ENCODE data around the gene LGI4. TPM values are rescaled to one million over a fixed set of nuclear protein-coding genes. Genes with fewer than 3 reads are reported as not detected.

Gene LGI4
- total and polyA plus RNA-seq, 7 donors: 4.2 to 47.1 (median 31.6) TPM

GRCh38 chr19:35149463-35149862 lies 14.6 kb upstream of the LGI4 start:
- Histone ChIP-seq H3K9me3 (no peaks in the 10 kb centered on the region), H3K27ac (no peak overlapping the region), H3K27me3 (peaks cover 6 to 60% (median 21%) of the 10 kb centered on the region in 3 donors), H3K4me3 (no peak overlapping the region), H3K4me1 (peaks cover 0 to 15% (median 11%) of the 10 kb centered on the region in 4 donors), H3K36me3 (no peaks in the 10 kb centered on the region)
- WGBS, 2 donors: 71 to 91% methylated on average over 3 of the region's 3 CpGs
- intact Hi-C loops (cut with DNase I): loop anchor here (10.0 kb wide), 1 partner anchor 115 kb away; the partner anchor contains the start of gene USF2
- DNase-seq: no peak
- no peak for TF ChIP-seq POLR2AphosphoS5 (IDR thresholded peaks at IDR 0.05)
- TF ChIP-seq POLR2A (IDR thresholded peaks at IDR 0.05): no peak
- TF ChIP-seq CTCF (IDR thresholded peaks at IDR 0.05): no peak
- no peak for TF ChIP-seq EP300 (IDR thresholded peaks at IDR 0.05)

- 76 to 77% methylated on average over 7 of the region's 7 CpGs for WGBS, 2 donors
- intact Hi-C loops (cut with DNase I): loop anchor here (10.0 kb wide), 1 partner anchor 118 kb away; the partner anchor contains the start of gene USF2
These were observed 12.0 kb upstream of the LGI4 start for GRCh38 chr19:35146746-35147459.

GRCh38 chr19:35144600-35145436 lies 10.0 kb upstream of the LGI4 start:
- H3K27ac ChIP-seq: no peak overlapping the region
- no peak overlapping the region for H3K4me3 ChIP-seq
- no peak for DNase-seq
- H3K9me3 ChIP-seq: no peaks in the 10 kb centered on the region
- intact Hi-C loops (cut with DNase I): loop anchor here (5.0 to 10.0 kb wide), 2 partner anchors 78 to 120 kb away; partner anchors contain the start of gene USF2
- TF ChIP-seq POLR2A (IDR thresholded peaks at IDR 0.05) (no peak), POLR2AphosphoS5 (IDR thresholded peaks at IDR 0.05) (no peak), CTCF (IDR thresholded peaks at IDR 0.05) (no peak), EP300 (IDR thresholded peaks at IDR 0.05) (no peak)
- H3K4me1 ChIP-seq: peaks cover 0 to 34% (median 30%) of the 10 kb centered on the region in 4 donors
- peaks cover 20 to 69% (median 31%) of the 10 kb centered on the region in 3 donors for H3K27me3 ChIP-seq
- no peaks in the 10 kb centered on the region for H3K36me3 ChIP-seq
- WGBS, 2 donors: 10 to 28% methylated on average over 15 of the region's 15 CpGs

More at GRCh38 chr19:35146746-35147459, 12.0 kb upstream of the LGI4 start:
- peaks cover 0 to 15% (median 14%) of the 10 kb centered on the region in 4 donors for H3K4me1 ChIP-seq
- H3K4me3 ChIP-seq: no peak overlapping the region
- TF ChIP-seq POLR2A (IDR thresholded peaks at IDR 0.05): no peak
- no peak for TF ChIP-seq POLR2AphosphoS5 (IDR thresholded peaks at IDR 0.05)
- no peak for TF ChIP-seq EP300 (IDR thresholded peaks at IDR 0.05)
- TF ChIP-seq CTCF (IDR thresholded peaks at IDR 0.05): no peak
- H3K27ac ChIP-seq: no peak overlapping the region
- H3K27me3 ChIP-seq: peaks cover 15 to 61% (median 28%) of the 10 kb centered on the region in 3 donors
- no peak for DNase-seq
- H3K9me3 ChIP-seq: no peaks in the 10 kb centered on the region
- H3K36me3 ChIP-seq: no peaks in the 10 kb centered on the region

GRCh38 chr19:35144259-35144599 lies 9.4 kb upstream of the LGI4 start:
- TF ChIP-seq EP300 (IDR thresholded peaks at IDR 0.05): no peak
- TF ChIP-seq CTCF (IDR thresholded peaks at IDR 0.05): no peak
- TF ChIP-seq POLR2A (IDR thresholded peaks at IDR 0.05): no peak
- no peak for TF ChIP-seq POLR2AphosphoS5 (IDR thresholded peaks at IDR 0.05)
- Histone ChIP-seq H3K4me3 (no peak overlapping the region), H3K4me1 (peaks cover 0 to 40% (median 30%) of the 10 kb centered on the region in 4 donors), H3K36me3 (no peaks in the 10 kb centered on the region), H3K27ac (no peak overlapping the region), H3K9me3 (no peaks in the 10 kb centered on the region), H3K27me3 (peaks cover 24 to 69% (median 31%) of the 10 kb centered on the region in 3 donors)
- 23 to 42% methylated on average over 6 of the region's 6 CpGs for WGBS, 2 donors
- intact Hi-C loops (cut with DNase I): loop anchor here (5.0 to 10.0 kb wide), 2 partner anchors 77 to 121 kb away; partner anchors contain the start of gene USF2
- DNase-seq: no peak

Measured in sigmoid colon (tissue), 7 donors.